CD4-positive, alpha-beta T cell treated with Interferon alpha-2 for 1 hour (primary cell): ENCODE results near the gene XPC.

ENCODE experiments used
- DNase-seq, 2 donors: peaks; one replicate each; pipeline ENCODE4 v3.0.0-alpha.2; 2020 to 2022

Gene XPC

GRCh38 chr3:14146381-14147065, 31.9 kb downstream of the XPC start:
- no peak for DNase-seq

GRCh38 chr3:14145670-14146380, 32.6 kb downstream of the XPC start:
- no peak for DNase-seq

GRCh38 chr3:14145236-14145635, 33.2 kb downstream of the XPC start:
- DNase-seq, result no peak

- peak; percentile 90 to 93 for DNase-seq
These were observed 33.9 kb downstream of the XPC start for GRCh38 chr3:14144423-14145075.

- no peak for DNase-seq
These were observed 34.9 kb downstream of the XPC start for GRCh38 chr3:14143271-14144225.

GRCh38 chr3:14142567-14143270, 35.7 kb downstream of the XPC start:
- DNase-seq, result peak; percentile 80 to 89

GRCh38 chr3:14141602-14142341, 36.6 kb downstream of the XPC start:
- DNase-seq, result no peak

- no peak for DNase-seq
These were observed 37.3 kb downstream of the XPC start for GRCh38 chr3:14141144-14141543.

GRCh38 chr3:14140668-14141067, 37.7 kb downstream of the XPC start:
- no peak for DNase-seq

GRCh38 chr3:14139771-14140170, 38.6 kb downstream of the XPC start:
- DNase-seq, result no peak

- no peak for DNase-seq
These were observed 39.3 kb downstream of the XPC start for GRCh38 chr3:14138878-14139655.

- no peak for DNase-seq
These were observed 40.1 kb downstream of the XPC start for GRCh38 chr3:14138109-14138877.

- DNase-seq, result no peak
These were observed 41.0 kb downstream of the XPC start for GRCh38 chr3:14137445-14137844.

- DNase-seq, result no peak
These were observed 41.4 kb downstream of the XPC start for GRCh38 chr3:14137004-14137403.

- no peak for DNase-seq
These were observed 42.8 kb downstream of the XPC start for GRCh38 chr3:14135581-14135980.

GRCh38 chr3:14134291-14134690, 44.1 kb downstream of the XPC start:
- DNase-seq, result no peak

- DNase-seq, result no peak
These were observed 44.5 kb downstream of the XPC start for GRCh38 chr3:14133876-14134275.

- DNase-seq, result no peak
These were observed 45.1 kb downstream of the XPC start for GRCh38 chr3:14133188-14133800.

- DNase-seq, result no peak
These were observed 45.7 kb downstream of the XPC start for GRCh38 chr3:14132689-14133088.
